Activated CD4-positive, alpha-beta T cell treated with anti-CD3 and anti-CD28 coated beads, Interleukin-10, Interleukin-2, amounts not matched to agents 100 ng/mL and 50 ng/mL, durations not matched to agents 16 hours and 8 hours (primary cell): Measurements from ENCODE around the gene STAT6.
A peak's percentile ranks its signal among the peaks of the same experiment; 100 is the strongest.

Experiments
- DNase-seq: peaks from one replicate; pipeline ENCODE4 v3.0.0-alpha.2; 2020

STAT6 gene

DNA sequence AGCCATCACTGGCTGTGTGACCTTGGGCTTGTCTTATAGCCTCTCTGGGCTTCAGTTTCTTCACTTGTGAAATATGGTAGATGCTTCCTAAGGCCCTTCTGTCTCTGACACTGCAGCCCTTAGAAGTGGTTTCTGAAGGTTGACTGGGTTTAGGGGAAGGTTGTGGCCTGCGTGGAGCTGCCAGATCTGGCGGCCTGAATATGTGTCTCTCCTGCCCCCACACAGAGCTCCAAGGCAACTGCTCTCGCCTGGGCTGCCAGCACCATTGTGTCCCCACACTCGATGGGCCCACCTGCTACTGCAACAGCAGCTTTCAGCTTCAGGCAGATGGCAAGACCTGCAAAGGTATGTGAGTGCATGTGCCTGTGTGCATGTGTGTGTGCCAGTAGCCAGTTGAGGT lies 32.3 kb upstream of the STAT6 start:
- no peak for DNase-seq

DNA sequence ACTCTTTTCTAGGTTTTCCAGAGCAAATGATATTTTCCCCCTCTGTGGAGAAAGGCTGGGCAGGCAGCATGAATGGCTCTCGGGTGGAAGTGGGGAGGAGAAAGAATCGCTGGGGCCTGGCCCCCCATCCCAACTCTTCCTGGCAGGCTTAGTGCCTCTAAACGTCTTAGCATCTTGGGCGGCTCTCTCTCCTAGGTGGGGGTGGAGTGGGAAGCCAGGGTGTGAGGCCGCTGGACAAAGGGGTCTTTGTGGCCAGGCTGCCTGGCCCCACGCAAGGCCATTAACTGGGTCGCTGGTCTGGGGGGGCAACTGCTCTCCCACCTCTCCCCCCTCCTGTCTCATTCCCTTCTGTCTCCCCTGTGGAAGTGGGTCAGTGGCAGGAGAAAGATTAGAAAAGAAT lies 31.6 kb upstream of the STAT6 start:
- no peak for DNase-seq

DNA sequence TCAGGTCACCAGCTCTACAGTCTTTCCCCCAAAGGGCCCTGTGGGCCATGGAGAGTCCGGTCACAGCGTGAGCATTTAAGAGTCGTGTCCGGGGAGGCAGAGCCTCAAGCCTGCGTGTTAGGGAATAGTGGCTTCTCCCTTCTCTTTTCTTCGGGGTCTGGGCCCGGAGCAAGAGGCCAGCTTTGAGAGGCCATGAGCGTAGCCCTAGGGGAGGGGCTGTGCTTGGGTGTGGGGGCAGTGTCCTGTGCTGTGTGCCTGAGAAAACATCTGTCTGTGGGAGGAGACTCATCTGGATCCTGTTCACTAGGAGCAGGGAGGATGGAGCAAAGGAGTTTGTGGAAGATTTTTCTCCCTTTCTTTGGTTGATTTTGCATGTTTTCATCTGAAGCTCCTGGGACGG lies 31.0 kb upstream of the STAT6 start:
- no peak for DNase-seq

DNA sequence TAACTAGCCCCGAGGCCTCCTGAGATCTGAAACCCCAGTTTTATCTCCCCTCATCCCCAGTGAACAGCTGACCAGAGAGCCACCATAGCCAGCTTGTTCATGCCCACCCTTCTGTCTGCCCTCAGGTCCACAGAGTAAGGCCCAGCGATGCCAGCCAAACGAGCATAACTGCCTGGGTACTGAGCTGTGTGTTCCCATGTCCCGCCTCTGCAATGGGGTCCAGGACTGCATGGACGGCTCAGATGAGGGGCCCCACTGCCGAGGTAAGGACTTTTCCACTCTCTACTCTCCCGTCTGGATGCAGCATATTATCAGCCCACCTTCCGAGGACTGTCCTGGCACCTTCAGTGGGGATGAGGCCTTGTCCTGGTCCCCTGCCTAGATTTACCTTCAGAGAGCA lies 30.1 kb upstream of the STAT6 start:
- DNase-seq = no peak

DNA sequence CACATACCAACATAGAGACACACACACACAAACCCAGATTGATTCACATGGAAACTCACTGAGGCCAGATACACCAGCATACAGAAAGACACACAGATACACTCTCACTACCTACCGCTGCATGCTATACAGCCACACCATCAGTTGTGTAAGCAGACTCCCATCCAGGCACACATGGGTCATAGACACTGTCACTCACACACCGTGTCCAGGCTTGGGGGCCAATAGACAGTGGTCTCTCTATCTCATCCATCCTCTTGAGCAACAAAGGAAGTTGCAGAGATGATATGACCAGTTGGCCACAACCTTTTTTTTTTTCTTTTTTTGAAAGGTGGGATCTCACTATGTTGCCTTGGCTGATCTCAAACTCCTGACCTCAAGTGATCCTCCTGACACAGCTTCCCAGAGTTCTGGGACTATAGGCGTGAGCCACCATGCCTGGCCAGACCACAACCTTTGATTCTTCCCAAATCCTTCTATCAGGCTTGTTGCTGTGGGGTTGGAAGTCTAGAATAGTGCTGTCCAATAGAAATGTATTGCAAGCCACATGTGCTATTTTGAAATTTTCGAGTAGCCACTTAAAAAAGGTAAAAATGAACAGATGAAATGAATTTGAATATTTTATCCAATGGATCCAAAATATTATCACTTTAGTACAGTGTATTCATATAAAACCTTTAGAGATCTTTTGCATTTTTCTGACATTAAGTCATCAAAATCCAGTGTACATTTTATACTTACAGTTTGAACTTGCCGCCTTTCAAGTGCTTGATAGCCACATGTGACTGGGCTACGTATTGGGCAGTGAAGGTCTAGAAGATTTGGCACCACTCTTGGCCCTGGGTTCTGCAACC lies 28.9 kb upstream of the STAT6 start:
- no peak for DNase-seq

DNA sequence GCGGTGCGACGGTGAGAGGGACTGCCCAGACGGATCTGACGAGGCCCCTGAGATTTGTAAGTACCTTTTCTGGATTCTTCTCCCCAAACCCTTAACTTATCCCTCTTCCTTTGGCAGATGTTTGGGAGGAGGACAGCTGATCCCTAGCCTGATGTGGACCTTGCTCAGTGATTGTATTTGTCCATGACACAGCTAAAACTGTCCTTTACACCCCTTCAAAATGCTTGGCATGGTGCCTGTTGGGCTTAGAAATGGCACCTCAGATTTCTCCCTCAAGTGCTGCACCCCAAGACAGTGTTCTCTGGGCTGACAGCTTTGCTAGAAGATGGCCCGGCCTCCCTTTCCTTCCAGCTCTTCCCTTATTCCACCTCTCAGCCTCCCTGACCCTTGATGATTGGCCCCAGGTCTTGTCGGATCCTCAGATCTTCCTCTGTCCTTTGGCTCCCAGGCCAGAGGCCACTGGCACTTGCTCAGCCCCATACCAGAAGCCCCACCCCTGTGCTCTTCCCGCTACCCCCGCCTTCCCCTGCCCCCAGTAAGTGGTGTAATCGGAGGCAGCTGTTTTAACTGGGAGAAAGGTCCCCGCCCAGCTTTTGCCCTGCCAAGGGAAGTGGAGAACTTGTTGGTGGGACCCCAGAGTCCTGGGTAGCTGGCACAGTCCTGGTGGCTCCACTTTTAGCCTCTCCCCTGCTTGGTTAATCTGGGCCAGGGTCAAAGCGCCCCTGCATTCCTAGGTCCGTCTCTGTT lies 27.5 kb upstream of the STAT6 start:
- DNase-seq = no peak

DNA sequence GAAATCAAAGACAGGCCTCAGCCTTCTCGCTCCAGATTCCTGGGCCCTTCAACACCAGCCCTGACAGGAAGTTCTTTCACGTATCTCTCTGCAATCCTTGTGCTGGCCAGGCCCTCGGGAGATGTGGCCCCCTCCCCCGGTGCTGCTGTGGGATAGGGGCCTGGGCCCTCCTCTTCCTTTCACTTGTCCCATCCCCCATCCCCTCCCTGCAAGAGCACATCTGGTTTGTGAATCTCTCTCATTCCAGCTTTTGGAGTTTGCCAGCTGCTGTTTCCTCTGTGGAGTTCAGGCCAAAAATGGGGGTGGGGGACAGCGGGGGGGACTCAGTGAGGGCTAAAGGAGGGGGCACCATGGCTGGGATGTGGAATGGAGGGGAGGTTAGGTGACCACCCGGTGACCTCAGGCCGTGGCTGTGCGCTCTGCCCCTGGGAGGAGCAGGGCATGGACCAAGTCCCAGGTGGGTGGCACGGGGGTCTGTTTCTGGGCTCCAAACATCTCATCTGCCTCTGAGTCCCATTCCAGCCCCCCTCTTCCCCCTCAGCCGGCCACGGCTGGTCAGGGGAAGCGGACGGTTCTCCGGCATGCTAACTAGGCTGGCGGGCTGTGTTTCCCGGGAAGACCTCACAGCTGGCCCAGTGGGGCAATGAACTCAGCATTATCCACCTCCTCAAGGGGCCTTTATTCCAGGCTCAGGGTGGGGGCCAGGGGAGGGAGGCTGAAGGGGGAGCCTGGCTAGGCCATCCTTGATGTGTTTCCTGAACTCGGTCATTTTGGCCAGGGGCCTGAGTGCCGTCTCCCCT lies 24.6 kb upstream of the STAT6 start:
- no peak for DNase-seq

DNA sequence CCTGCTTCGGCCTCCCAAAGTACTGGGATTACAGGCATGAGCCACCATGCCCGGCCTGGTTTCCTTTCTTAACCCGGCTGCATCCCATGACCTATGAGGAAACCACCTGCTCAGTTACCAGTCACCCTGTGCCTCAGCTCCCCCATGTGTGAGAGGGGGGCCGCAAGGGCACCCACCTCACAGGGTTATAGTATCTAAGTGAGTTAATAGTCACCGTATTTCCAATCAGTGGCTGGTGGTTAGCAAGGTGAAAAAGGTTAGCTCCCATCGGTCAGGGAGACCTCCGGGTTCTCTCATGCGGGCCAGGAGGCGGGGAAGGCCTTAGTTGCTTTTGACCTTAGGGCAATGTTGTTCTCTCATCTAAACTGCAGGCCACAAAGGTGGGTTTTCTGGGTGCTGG lies 23.8 kb upstream of the STAT6 start:
- DNase-seq = no peak

DNA sequence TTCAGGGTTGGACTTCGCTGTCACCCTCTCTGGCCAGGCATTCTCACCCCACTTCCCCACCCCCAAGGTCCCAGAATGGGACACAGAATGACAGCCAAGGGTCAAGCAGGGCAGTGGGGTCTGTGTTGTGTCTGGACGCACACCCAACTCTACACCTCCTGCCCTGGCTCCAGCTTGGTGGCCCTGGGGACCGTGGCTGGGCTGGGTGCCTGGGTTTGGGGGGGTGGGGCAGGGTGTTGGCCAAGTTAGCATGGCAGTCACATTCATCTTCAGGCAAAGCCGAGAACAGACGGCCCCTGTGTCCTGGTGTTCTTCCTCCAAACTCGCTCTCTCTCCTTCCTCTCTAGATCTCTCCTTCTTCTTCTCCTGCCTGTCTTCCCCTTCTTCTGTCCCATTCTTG lies 22.8 kb upstream of the STAT6 start:
- no peak for DNase-seq

DNA sequence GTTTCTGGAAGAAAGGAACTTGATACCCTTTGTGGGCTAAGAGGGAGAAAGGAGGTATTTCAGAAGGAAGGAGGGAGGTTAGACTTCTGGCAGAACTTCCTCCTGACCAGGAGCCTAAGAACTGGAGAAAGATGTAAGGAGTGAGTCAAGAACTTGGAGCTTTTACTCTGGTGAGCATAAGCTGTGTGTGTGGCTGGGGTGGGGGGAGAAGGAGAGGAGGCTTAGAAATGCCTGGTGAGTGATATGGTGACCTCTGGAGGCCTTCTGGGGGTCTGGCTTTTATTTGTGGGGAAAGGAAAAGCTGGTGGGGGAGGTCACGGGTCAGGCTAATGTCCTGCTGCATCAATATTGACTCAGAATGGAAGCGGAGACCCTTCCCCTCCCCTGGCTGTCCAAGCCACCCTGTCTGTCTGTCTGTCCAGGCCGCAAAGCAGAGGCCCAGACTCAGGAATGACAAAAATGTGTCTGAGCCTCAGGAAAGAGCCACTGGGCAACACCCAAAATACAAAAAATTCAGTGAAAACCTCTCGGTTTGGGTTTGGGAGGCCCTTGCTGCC lies 21.9 kb upstream of the STAT6 start:
- no peak for DNase-seq

DNA sequence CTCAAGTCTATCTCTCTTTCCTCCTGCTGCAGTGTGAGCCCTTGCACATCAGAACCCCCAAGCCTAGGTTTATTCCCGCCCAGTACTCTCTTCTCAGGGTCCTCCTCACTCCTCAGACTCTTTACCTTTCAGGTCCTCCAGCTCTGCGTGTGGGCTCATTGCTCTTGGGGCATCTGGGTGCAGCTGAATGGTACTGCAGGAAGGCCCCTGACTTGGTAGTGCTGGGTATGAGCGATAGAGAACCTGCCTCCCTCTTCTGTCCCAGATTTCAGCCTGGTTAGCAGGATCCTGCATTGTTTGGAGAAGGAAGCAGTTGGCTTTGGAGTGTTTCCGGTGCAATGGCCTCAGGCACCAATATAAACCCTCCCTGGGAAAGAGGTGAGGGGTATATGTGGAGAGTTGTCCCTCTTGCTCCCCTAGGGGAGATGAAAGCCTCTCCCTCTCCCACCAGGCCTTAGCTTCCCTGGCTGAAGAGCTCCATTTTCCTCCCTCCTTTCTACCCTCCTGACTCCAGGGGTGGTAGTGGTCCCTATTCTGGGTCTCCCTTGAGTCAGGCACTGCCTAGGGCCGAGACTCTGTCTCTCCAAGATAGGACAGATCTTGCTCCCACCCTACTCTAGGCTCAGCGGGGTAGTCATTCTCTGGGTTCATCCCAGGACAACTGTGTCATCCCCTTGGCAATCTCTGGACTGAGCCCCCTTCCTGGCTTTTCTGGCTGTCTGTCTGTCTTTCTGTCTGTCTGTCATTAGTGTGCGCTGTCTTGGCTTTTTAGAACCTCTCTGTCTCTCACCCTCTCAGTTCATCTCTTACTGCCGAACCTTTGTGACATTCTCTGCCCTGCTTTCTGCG lies 21.0 kb upstream of the STAT6 start:
- DNase-seq = no peak

DNA sequence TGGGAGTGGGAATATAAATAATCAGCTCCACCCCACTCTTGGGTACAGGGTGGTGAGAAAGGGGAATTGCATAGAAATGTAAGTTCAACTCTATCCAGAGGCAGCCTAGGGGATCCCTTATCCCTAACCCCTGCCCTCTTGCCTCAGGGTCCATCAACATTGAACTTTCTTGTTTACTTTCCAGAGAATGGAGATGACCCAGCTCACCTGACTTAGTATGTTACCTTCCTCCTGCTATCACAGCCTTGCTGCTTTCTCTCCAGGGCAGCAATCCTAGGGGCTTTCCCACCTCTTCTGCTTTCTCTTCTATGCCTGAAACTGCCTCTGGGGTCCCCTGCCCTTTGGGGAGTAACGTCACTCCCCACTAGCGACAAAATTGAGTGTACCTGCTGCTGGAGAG lies 19.8 kb upstream of the STAT6 start:
- no peak for DNase-seq

DNA sequence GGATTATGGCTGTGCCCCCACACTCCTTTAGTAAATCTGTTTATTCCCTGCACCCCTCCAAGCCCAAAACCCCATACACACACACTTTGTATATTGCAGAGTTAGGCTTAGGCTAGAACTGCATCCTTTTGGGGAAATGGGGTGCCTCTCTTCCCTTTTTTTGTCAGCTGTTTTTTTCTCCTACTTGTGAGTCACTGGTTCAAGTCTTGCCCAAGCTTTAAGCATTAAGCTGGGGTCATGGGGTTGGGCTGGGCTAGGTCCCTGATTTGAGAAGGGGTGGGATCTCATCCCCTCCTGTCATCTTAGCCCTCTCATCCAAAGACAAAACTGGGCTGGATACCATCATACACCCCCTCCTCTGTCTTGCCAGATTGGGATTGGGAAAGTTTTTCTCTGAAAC lies 18.7 kb upstream of the STAT6 start:
- DNase-seq = no peak

DNA sequence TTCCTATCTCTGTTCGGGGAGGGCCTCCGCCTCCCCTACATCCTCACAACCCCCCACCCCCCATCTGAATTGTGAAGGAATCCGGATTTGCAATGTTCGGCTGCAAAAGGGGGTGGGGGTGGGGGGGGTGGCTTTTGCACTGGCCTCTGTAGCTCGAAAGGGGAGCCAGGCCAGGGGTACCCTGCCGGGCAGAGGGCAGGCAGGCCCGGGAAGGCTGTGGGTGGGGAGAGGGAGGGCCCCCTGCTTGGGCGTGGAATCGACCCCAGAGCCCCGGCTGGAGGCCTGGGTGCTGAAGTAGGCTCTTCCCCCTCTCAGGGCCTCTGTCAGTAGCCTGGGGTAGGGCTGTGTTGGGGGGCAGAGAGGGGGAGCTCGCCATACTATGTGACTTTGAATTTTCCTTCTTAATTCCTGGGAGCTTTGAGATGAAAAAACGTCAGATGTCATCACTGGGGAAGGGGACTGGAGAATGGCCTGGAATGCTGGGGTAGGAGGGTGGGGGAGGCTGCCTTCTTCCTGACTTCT lies 18.2 kb upstream of the STAT6 start:
- no peak for DNase-seq

DNA sequence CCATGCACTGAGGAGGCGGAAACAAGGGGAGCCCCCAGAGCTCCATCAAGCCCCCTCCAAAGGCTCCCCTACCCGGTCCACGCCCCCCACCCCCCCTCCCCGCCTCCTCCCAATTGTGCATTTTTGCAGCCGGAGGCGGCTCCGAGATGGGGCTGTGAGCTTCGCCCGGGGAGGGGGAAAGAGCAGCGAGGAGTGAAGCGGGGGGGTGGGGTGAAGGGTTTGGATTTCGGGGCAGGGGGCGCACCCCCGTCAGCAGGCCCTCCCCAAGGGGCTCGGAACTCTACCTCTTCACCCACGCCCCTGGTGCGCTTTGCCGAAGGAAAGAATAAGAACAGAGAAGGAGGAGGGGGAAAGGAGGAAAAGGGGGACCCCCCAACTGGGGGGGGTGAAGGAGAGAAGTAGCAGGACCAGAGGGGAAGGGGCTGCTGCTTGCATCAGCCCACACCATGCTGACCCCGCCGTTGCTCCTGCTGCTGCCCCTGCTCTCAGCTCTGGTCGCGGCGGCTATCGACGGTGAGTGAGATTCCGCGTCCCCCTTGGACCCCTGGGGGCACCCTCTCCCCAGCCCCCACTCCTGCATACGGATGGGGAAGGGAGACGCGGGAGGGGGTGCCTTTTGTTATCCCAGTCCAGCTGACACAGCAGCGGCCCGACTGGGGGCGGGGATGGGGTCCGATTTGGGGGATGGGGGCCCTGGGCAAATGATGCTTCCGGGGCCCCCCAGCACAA lies 17.5 kb upstream of the STAT6 start:
- DNase-seq = no peak

DNA sequence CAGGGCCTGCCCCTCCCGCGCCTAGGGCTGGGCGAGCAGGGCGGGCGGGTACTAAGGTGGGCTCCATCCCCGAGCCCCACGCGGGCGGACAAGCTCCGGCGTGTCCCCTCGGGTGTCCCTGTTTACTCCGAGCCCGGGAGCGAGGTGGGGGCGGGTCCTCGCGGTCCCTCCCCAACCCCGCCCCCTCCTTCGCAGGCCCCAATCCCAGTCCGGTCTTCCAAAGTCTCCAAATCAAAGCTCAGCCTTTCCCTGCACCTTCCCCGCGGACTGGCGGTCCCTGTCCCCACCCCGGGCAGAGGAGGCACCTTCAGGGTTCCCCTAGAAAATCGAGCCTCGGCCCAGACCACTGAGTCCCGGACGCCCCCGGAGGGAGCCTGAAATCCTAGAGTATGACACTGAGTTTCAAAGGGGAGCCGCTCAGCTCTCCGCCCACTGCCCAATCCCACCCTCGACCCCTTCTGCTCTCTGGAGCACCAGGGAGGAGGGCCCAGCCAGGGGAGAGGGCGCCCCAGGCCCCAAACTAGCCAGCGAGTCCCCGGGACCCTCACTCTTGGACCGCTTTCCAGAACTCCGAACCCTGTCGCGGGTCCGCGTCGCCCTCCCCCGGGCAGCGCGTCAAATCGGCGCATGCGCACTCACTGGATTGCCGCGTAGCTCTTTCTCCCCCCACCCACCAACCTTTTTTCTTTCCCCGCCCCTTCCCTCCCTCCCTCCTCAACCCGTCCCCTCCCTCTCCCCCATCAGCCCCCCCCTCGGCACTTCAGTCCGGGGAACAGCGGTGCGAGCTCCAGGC lies 16.8 kb upstream of the STAT6 start, which contains the start of gene LRP1:
TSS of gene LRP1 (plus strand) at position 758 of the 793 bp plus-strand sequence. CDS start 482 bp downstream, outside the sequence.
- peak; percentile 63 for DNase-seq

DNA sequence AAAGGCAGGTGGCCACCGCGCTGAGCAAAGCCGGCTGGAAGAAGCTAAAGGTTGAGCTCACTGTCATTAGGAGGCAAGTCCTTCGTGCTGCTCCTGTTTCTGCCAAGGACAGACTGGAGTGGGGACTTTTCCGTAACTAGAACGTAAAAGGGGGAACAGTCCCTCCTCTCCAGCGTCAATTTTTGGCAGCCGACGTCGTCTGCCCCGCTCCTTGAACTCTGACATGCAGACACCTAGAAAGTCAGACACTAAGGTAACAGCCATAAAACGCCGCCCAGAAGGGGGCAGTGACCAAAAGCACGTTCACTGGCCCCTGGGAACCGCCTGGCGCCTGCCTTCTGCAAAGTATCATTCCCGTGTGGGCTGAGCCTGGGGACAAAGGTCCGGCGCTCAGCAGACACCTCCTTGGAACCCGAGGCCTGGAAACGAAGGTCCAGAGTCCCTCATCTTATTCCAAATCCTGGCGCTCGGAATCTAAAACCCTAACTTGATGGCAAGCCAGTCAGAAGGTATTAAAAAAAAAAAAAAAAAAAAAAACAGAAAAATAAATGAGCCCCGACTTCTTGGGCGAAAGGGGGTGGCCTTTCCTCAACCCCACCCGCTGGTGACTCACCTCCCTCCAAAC lies 16.1 kb upstream of the STAT6 start:
- DNase-seq = peak; percentile 26

DNA sequence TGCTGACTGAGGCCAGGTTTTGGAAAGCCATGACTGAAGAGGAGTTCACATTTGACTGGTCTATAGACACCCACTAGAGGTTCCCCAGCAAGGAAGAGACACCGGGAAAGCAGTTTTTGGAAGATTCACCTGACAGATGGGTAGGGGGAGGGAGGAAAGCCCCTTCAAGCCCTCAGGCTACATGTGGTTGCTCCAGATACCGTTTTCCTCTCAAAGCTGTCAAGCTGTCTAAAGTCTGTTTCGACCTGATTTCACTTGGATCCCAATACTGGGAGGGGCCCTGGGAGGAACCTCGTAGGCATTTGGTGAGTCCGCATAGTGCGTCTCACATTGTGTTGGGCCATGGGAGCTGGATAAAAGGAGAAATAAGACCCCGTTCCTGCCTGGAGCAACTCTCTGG lies 15.4 kb upstream of the STAT6 start:
- no peak for DNase-seq

DNA sequence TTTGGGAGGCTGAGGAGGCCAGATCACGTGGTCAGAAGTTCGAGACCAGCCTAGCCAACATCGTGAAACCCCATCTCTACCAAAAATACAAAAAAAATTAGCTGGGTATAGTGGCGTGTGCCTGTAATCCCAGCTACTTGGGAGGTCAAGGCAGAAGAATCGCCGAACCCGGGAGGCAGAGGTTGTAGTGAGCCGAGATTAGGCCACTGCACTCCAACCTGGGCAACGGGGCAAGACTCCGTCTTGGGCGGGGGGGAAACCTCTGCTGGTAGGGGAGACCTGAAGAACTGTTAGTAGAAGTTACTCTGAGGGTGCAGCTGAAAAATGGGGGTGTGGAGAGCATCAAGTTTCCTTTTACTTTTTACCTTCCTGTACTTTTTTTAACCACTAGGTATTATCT lies 14.9 kb upstream of the STAT6 start:
- no peak for DNase-seq
